WTC11 (cell line): ENCODE data around the gene C1QL2.

Experiments
- CTCF ChIP-seq: fragments of 200-600 bp; IDR thresholded peaks from 2 replicates; pipeline ENCODE4 v1.8.0; 2022; ENCODE audit warnings: antibody characterized with exemption
- HMGA2 ChIP-seq: fragments of 250-450 bp; sonication (Bioruptor Pico); IDR thresholded peaks from 2 replicates; pipeline ENCODE4 v1.4.0; 2021; ENCODE audit warnings: mild to moderate bottlenecking, moderate library complexity
- ZBTB21 ChIP-seq: sonication (generic); formaldehyde crosslinking; IDR thresholded peaks from 2 replicates; pipeline ENCODE4 v1.8.1; 2023; ENCODE audit warnings: mild to moderate bottlenecking, missing genetic modification reagents, borderline replicate concordance
- ZNF138 ChIP-seq: sonication (generic); formaldehyde crosslinking; conservative IDR thresholded peaks from 2 replicates; pipeline ENCODE4 v1.8.1; 2022; ENCODE audit warnings: mild to moderate bottlenecking, moderate library complexity, missing genetic modification reagents
- ZNF232 ChIP-seq: sonication (generic); formaldehyde crosslinking; IDR thresholded peaks from 2 replicates; pipeline ENCODE4 v1.8.0; 2022; ENCODE audit warnings: mild to moderate bottlenecking, missing genetic modification reagents
- TF ChIP-seq, protein P1 (sequence below): sonication (generic); formaldehyde crosslinking; IDR thresholded peaks from 2 replicates; pipeline ENCODE4 v1.8.0; 2022; ENCODE audit warnings: mild to moderate bottlenecking, missing genetic modification reagents
- TF ChIP-seq, protein P2 (sequence below): sonication (generic); formaldehyde crosslinking; IDR thresholded peaks from 2 replicates; pipeline ENCODE4 v1.8.1; 2023; ENCODE audit warnings: mild to moderate bottlenecking, missing genetic modification reagents

- TF ChIP-seq HMGA2 (CRISPR knock-in tag) = no peak
- 0 out of 2 replicates have a peak, but pooled peaks have one; percentile 24 for TF ChIP-seq ZNF232 (CRISPR knock-in tag)
- TF ChIP-seq CTCF = no peak
- TF ChIP-seq ZBTB21 (CRISPR knock-in tag) = no peak
- TF ChIP-seq, protein P1, sequence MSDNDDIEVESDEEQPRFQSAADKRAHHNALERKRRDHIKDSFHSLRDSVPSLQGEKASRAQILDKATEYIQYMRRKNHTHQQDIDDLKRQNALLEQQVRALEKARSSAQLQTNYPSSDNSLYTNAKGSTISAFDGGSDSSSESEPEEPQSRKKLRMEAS (CRISPR knock-in tag) = peak; percentile 30; the same call in 1 of the 2 replicates
- 0 out of 2 replicates have a peak, but pooled peaks have one; percentile 49 for TF ChIP-seq ZNF138 (CRISPR knock-in tag)
- TF ChIP-seq, protein P2, sequence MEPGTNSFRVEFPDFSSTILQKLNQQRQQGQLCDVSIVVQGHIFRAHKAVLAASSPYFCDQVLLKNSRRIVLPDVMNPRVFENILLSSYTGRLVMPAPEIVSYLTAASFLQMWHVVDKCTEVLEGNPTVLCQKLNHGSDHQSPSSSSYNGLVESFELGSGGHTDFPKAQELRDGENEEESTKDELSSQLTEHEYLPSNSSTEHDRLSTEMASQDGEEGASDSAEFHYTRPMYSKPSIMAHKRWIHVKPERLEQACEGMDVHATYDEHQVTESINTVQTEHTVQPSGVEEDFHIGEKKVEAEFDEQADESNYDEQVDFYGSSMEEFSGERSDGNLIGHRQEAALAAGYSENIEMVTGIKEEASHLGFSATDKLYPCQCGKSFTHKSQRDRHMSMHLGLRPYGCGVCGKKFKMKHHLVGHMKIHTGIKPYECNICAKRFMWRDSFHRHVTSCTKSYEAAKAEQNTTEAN = no peak
Observed at GRCh38 chr2:119106301-119106897, 52.2 kb downstream of the C1QL2 start.
